Common myeloid progenitor, CD34-positive (primary cell): Measurements from ENCODE around the gene EPN2.

ENCODE experiments used
- CTCF ChIA-PET: fragments of 350-600 bp; sonication (Branson Sonifier 250); formaldehyde crosslinking; loops from one replicate; lab custom pipeline; 2021; ENCODE audit warnings: antibody characterized with exemption; lab: Charles Lee
- POLR2A ChIA-PET: fragments of 350-600 bp; sonication (Branson Sonifier 250); formaldehyde crosslinking; loops from one replicate; lab custom pipeline; 2021; ENCODE audit warnings: antibody characterized with exemption; lab: Charles Lee
- DNase-seq, 3 donors: peaks; one replicate each; pipeline versions ENCODE4 v3.0.0 to v3.0.0-alpha.2; 2013
- H3K27ac ChIP-seq, 2 experiments: 1 replicate in 1 of 2; 2 replicates in 1 of 2; pipeline ENCODE4 v1.7.0; 2013; ENCODE audit warnings: inconsistent platforms in 2 of 2, low read length in 2 of 2, mild to moderate bottlenecking in 2 of 2, low read depth in 1 of 2, moderate library complexity in 1 of 2; ENCODE audit not compliant: severe bottlenecking in 2 of 2, insufficient read depth in 1 of 2, poor library complexity in 1 of 2
- H3K27me3 ChIP-seq, 5 experiments: replicated peaks in 2 of 5; 1 replicate in 3 of 5; 2 replicates in 2 of 5; pipeline versions ENCODE4 v1.6.1 to v1.7.0; 2013; ENCODE audit warnings: low read length in 4 of 5, mild to moderate bottlenecking in 2 of 5, moderate library complexity in 2 of 5, inconsistent platforms in 1 of 5; ENCODE audit not compliant: insufficient read depth in 5 of 5, control insufficient read depth in 4 of 5
- H3K36me3 ChIP-seq, 4 experiments: 1 replicate in 2 of 4; 2 replicates in 2 of 4; pipeline versions ENCODE4 v1.6.1 to v1.7.0; 2013; ENCODE audit warnings: low read length in 3 of 4, control low read depth in 1 of 4, mild to moderate bottlenecking in 1 of 4; ENCODE audit not compliant: control insufficient read depth in 4 of 4, insufficient read depth in 4 of 4
- H3K4me1 ChIP-seq, 4 experiments: 1 replicate in 3 of 4; 2 replicates in 1 of 4; pipeline versions ENCODE4 v1.6.1 to v1.7.1; 2013; ENCODE audit warnings: low read length in 3 of 4, mild to moderate bottlenecking in 3 of 4, control low read depth in 1 of 4, inconsistent platforms in 1 of 4, moderate library complexity in 1 of 4; ENCODE audit not compliant: control insufficient read depth in 4 of 4, insufficient read depth in 4 of 4; ENCODE audit errors: control extremely low read depth in 1 of 4
- H3K4me3 ChIP-seq, 7 experiments: 1 replicate in 4 of 7; 2 replicates in 3 of 7; pipeline versions ENCODE4 v1.5.1 to v1.7.0; 2013; ENCODE audit warnings: mild to moderate bottlenecking in 7 of 7, low read length in 6 of 7, moderate library complexity in 6 of 7, inconsistent platforms in 2 of 7, low read depth in 2 of 7, control low read depth in 1 of 7; ENCODE audit not compliant: insufficient read depth in 4 of 7, control insufficient read depth in 1 of 7; ENCODE audit errors: extremely low read depth in 1 of 7
- H3K9me3 ChIP-seq, 5 experiments: 1 replicate in 4 of 5; 2 replicates in 1 of 5; pipeline versions ENCODE4 v1.6.1 to v1.7.1; 2013; ENCODE audit warnings: low read length in 4 of 5, mild to moderate bottlenecking in 2 of 5, inconsistent platforms in 1 of 5, low read depth in 1 of 5, moderate library complexity in 1 of 5; ENCODE audit not compliant: control insufficient read depth in 4 of 5, insufficient read depth in 2 of 5; ENCODE audit errors: control extremely low read depth in 1 of 5
- WGBS: methylation state at CpG from one replicate; pipeline ENCODE4 v1.1.5; 2013; ENCODE audit not compliant: insufficient coverage; 5-methylcytosine and 5-hydroxymethylcytosine counted together

Gene EPN2

GRCh38 chr17:19381741-19382444 lies 144.7 kb downstream of the EPN2 start:
- no peaks in the 10 kb centered on the region for H3K9me3 ChIP-seq
- H3K27ac ChIP-seq, result no peak overlapping the region
- ChIA-PET CTCF (interaction anchor here (4.0 kb wide), 1 partner anchor 11 kb away, joined by 16 read pairs; no protein-coding TSS in a partner anchor), POLR2A (no interaction called here)
- 98% methylated on average over 22 of the region's 31 CpGs for WGBS
- H3K36me3 ChIP-seq, result peaks cover 10 to 42% (median 21%) of the 10 kb centered on the region in 4 experiments
- H3K4me3 ChIP-seq, result no peak overlapping the region
- no peak for DNase-seq
- H3K4me1 ChIP-seq, result peaks cover 10 to 47% (median 42%) of the 10 kb centered on the region in 4 experiments
- H3K27me3 ChIP-seq, result no peaks in the 10 kb centered on the region

DNA sequence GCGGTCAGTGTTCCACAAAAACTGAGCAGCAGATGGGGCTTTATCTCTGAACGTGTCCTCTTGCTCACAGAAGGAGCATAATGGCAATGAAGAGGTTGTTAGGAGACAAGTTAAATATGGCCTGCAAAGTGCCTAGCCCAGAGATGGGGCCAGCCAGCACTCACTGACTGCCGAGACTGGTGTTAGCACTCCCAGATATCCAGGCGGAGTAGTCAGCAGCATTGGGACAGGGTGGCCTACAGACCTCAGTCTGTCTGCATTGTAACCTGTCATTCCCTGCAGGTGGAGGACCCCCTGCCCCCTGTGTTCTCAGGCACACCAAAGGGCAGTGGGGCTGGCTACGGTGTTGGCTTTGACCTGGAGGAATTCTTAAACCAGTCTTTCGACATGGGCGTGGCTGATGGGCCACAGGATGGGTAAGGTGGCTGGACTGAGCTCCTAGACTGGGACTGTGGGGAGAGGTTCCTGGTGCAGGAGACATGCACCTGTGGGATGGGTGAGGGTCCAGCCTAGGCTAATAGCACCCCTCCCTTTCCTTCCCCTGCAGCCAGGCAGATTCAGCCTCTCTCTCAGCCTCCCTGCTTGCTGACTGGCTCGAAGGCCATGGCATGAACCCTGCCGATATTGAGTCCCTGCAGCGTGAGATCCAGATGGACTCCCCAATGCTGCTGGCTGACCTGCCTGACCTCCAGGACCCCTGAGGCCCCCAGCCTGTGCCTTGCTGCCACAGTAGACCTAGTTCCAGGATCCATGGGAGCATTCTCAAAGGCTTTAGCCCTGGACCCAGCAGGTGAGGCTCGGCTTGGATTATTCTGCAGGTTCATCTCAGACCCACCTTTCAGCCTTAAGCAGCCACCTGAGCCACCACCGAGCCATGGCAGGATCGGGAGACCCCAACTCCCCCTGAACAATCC lies 145.6 kb downstream of the EPN2 start:
- CTCF ChIA-PET, result interaction anchor here (4.0 kb wide), 1 partner anchor 12 kb away, joined by 16 read pairs; no protein-coding TSS in a partner anchor
- H3K27me3 ChIP-seq, result no peaks in the 10 kb centered on the region
- POLR2A ChIA-PET, result no interaction called here
- H3K36me3 ChIP-seq, result peaks cover 10 to 42% (median 21%) of the 10 kb centered on the region in 4 experiments
- H3K9me3 ChIP-seq, result no peaks in the 10 kb centered on the region
- H3K4me1 ChIP-seq, result peaks cover 5 to 49% (median 45%) of the 10 kb centered on the region in 4 experiments
- no peak overlapping the region for H3K4me3 ChIP-seq
- no peak for DNase-seq
- WGBS, result 98% methylated on average over 10 of the region's 13 CpGs
- no peak overlapping the region for H3K27ac ChIP-seq

- peaks cover 5 to 51% (median 47%) of the 10 kb centered on the region in 4 experiments for H3K4me1 ChIP-seq
- CTCF ChIA-PET, result interaction anchor here (1.1 to 4.0 kb wide), 2 partner anchors 9 to 13 kb away, joined by 3 to 16 read pairs; no protein-coding TSS in a partner anchor
- no peak for DNase-seq
Measured at GRCh38 chr17:19383681-19384470, 146.7 kb downstream of the EPN2 start.

GRCh38 chr17:19384723-19385391 lies 147.7 kb downstream of the EPN2 start:
- Histone ChIP-seq H3K9me3 (no peaks in the 10 kb centered on the region), H3K4me3 (peak overlapping the region in 2 of 7 experiments; percentile 3 to 16), H3K36me3 (peaks cover 10 to 40% (median 19%) of the 10 kb centered on the region in 4 experiments), H3K27me3 (no peaks in the 10 kb centered on the region), H3K4me1 (peaks cover 5 to 49% (median 43%) of the 10 kb centered on the region in 4 experiments), H3K27ac (no peak overlapping the region)
- ChIA-PET CTCF (interaction anchor here (0.6 to 4.0 kb wide), 4 partner anchors 8 to 59 kb away, joined by 3 to 16 read pairs (median 4); no protein-coding TSS in a partner anchor), POLR2A (no interaction called here)
- DNase-seq, result peak; percentile 78 to 94 (median 93)
- WGBS, result 18% methylated on average over 12 of the region's 16 CpGs

More at GRCh38 chr17:19383681-19384470, 146.7 kb downstream of the EPN2 start:
- H3K27ac ChIP-seq, result no peak overlapping the region
- H3K9me3 ChIP-seq, result no peaks in the 10 kb centered on the region
- H3K4me3 ChIP-seq, result no peak overlapping the region
- H3K27me3 ChIP-seq, result no peaks in the 10 kb centered on the region
- POLR2A ChIA-PET, result no interaction called here
- WGBS, result 91% methylated on average over 3 of the region's 6 CpGs
- peaks cover 10 to 42% (median 21%) of the 10 kb centered on the region in 4 experiments for H3K36me3 ChIP-seq

GRCh38 chr17:19385521-19385983 lies 148.4 kb downstream of the EPN2 start:
- Histone ChIP-seq H3K9me3 (no peaks in the 10 kb centered on the region), H3K27me3 (no peaks in the 10 kb centered on the region), H3K27ac (no peak overlapping the region), H3K36me3 (peaks cover 10 to 33% (median 16%) of the 10 kb centered on the region in 4 experiments), H3K4me3 (peak overlapping the region in 1 of 7 experiments; percentile 16), H3K4me1 (peaks cover 5 to 51% (median 43%) of the 10 kb centered on the region in 4 experiments)
- ChIA-PET POLR2A (interaction anchor here (0.7 kb wide), 1 partner anchor 1413 kb away, joined by 3 read pairs; the partner anchor contains the start of gene TOM1L2), CTCF (interaction anchor here (0.6 to 4.0 kb wide), 6 partner anchors 15 to 62 kb away, joined by 3 to 16 read pairs (median 3); partner anchors contain the start of gene B9D1)
- WGBS, result 95% methylated on average over 9 of the region's 9 CpGs
- DNase-seq, result no peak
